Caco-2 (cell line): Measurements from ENCODE around the gene KRTAP4-3. TPM values are rescaled to one million over a fixed set of nuclear protein-coding genes. Genes with fewer than 3 reads are reported as not detected.
"Not testable (repeated sequence)": the region's sequence is repeated elsewhere in the genome, so short reads cannot be mapped to it uniquely, and the experiment has no call there.

ENCODE experiments used
- BruUV-seq: library from RNA; stranded (reverse); fragments of 400-500 nt; replicated peaks from 2 replicates; lab custom pipeline; 2021; lab: Mats Ljungman, UMichigan
- CTCF ChIA-PET: fragments of 300-600 bp; sonication (Branson Sonifier 250); formaldehyde crosslinking; loops from one replicate; lab custom pipeline; 2022; ENCODE audit warnings: antibody characterized with exemption; lab: Charles Lee
- POLR2A ChIA-PET: fragments of 300-600 bp; sonication (Branson Sonifier 250); formaldehyde crosslinking; loops from one replicate; lab custom pipeline; 2022; ENCODE audit warnings: antibody characterized with exemption; lab: Charles Lee
- DNase-seq, 2 experiments: peaks; one replicate each; pipeline versions ENCODE4 v3.0.0 to v3.0.0-alpha.2; 2020 to 2022
- H3K27me3 ChIP-seq: replicated peaks from 2 replicates; pipeline ENCODE4 v1.6.0; 2011; ENCODE audit warnings: low read length; ENCODE audit not compliant: control insufficient read depth, insufficient read depth
- H3K36me3 ChIP-seq: 2 replicates; pipeline ENCODE4 v1.5.1; 2011; ENCODE audit warnings: low read length; ENCODE audit not compliant: control insufficient read depth, insufficient read depth
- H3K4me1 ChIP-seq: fragments of 250-450 bp; sonication (Bioruptor Pico); 2 replicates; pipeline ENCODE4 v1.5.1; 2020; ENCODE audit warnings: mild to moderate bottlenecking
- H3K4me3 ChIP-seq: 2 replicates; pipeline ENCODE4 v1.5.1; 2011; ENCODE audit warnings: low read depth, mild to moderate bottlenecking, control low read depth, low read length
- H3K9me3 ChIP-seq: fragments of 250-450 bp; sonication (Bioruptor Pico); 2 replicates; pipeline ENCODE4 v1.5.1; 2020; ENCODE audit warnings: mild to moderate bottlenecking, moderate library complexity
- H3K27ac Mint-ChIP-seq: one replicate; pipeline ENCODE4 v1.8.0; 2022; ENCODE audit warnings: mixed read lengths; ENCODE audit not compliant: unreplicated experiment
- H3K27me3 Mint-ChIP-seq: one replicate; pipeline ENCODE4 v1.8.0; 2022; ENCODE audit warnings: mixed read lengths; ENCODE audit not compliant: insufficient read depth, unreplicated experiment
- H3K36me3 Mint-ChIP-seq: one replicate; pipeline ENCODE4 v1.8.0; 2022; ENCODE audit warnings: mild to moderate bottlenecking, mixed read lengths; ENCODE audit not compliant: insufficient read depth, unreplicated experiment
- H3K4me1 Mint-ChIP-seq: one replicate; pipeline ENCODE4 v1.8.0; 2022; ENCODE audit warnings: low read depth, mixed read lengths; ENCODE audit not compliant: unreplicated experiment
- H3K4me3 Mint-ChIP-seq: one replicate; pipeline ENCODE4 v1.8.0; 2022; ENCODE audit warnings: mild to moderate bottlenecking, moderate library complexity, mixed read lengths; ENCODE audit not compliant: unreplicated experiment
- H3K9me3 Mint-ChIP-seq: one replicate; pipeline ENCODE4 v1.8.0; 2022; ENCODE audit warnings: mixed read lengths; ENCODE audit not compliant: unreplicated experiment
- intact Hi-C: fragments of 100-400 bp; cut with micrococcal nuclease; formaldehyde crosslinking; loops from one replicate; pipeline ENCODE4 v1.10.0; 2022; ENCODE audit not compliant: unreplicated experiment
- total RNA-seq: library from RNA; stranded (reverse); gene quantifications from 2 replicates; pipeline ENCODE4 v1.2.3, GENCODE V29; 2022
- TF ChIP-seq, protein P1 (sequence below), 2 experiments: fragments of 200-600 bp in 1 of 2; IDR thresholded peaks; 1 replicate in 1 of 2; 2 replicates in 1 of 2; pipeline versions ENCODE4 v1.5.1 to v1.8.0; 2011 to 2022; ENCODE audit warnings: antibody characterized with exemption in 1 of 2, control low read depth in 1 of 2, inconsistent platforms in 1 of 2, low read depth in 1 of 2, low read length in 1 of 2, mild to moderate bottlenecking in 1 of 2, moderate library complexity in 1 of 2; ENCODE audit not compliant: insufficient read depth in 1 of 2, severe bottlenecking in 1 of 2, unreplicated experiment in 1 of 2

KRTAP4-3 gene
- total RNA-seq, 1 experiment from 2014 or later: not detected

DNA sequence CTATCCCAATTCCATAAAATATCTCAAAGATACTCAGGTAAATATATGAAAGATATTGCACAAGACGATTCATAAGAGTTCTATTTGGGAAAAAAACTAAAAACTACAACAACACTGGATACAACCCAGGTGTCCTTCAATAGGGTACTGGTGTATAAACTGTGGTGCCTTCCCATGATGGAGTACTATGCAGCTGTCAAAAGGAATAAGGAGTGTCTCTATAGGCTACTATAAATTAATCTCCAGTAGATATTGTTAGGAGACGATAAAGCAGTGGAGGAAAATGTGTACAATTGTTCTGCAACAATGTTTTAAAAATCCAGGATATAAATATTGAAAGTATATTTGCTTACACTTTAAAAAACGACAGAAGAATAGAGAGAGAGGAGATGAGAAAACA, 41.6 kb downstream of the KRTAP4-3 start:
- no peaks in the 10 kb centered on the region for H3K27me3 ChIP-seq
- ChIA-PET POLR2A (no interaction called here), CTCF (no interaction called here)
- H3K4me3 Mint-ChIP-seq: no peak overlapping the region
- no peaks in the 10 kb centered on the region for H3K4me1 ChIP-seq
- no TSS peak for BruUV-seq
- H3K4me1 Mint-ChIP-seq: no peaks in the 10 kb centered on the region
- H3K27ac Mint-ChIP-seq: no peak overlapping the region
- H3K36me3 ChIP-seq: no peaks in the 10 kb centered on the region
- H3K4me3 ChIP-seq: no peak overlapping the region
- no peaks in the 10 kb centered on the region for H3K9me3 ChIP-seq
- no peaks in the 10 kb centered on the region for H3K27me3 Mint-ChIP-seq
- intact Hi-C loops: no loop called here
- H3K36me3 Mint-ChIP-seq: no peaks in the 10 kb centered on the region
- TF ChIP-seq, protein P1, sequence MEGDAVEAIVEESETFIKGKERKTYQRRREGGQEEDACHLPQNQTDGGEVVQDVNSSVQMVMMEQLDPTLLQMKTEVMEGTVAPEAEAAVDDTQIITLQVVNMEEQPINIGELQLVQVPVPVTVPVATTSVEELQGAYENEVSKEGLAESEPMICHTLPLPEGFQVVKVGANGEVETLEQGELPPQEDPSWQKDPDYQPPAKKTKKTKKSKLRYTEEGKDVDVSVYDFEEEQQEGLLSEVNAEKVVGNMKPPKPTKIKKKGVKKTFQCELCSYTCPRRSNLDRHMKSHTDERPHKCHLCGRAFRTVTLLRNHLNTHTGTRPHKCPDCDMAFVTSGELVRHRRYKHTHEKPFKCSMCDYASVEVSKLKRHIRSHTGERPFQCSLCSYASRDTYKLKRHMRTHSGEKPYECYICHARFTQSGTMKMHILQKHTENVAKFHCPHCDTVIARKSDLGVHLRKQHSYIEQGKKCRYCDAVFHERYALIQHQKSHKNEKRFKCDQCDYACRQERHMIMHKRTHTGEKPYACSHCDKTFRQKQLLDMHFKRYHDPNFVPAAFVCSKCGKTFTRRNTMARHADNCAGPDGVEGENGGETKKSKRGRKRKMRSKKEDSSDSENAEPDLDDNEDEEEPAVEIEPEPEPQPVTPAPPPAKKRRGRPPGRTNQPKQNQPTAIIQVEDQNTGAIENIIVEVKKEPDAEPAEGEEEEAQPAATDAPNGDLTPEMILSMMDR (IDR thresholded peaks at IDR 0.05; ENCODE audit: insufficient read depth in 1 of 2, low read depth in 1 of 2, low read length in 1 of 2, severe bottlenecking in 1 of 2, unreplicated experiment in 1 of 2): no peak
- H3K9me3 Mint-ChIP-seq: peaks cover 12% of the 10 kb centered on the region
- no peak for DNase-seq

DNA sequence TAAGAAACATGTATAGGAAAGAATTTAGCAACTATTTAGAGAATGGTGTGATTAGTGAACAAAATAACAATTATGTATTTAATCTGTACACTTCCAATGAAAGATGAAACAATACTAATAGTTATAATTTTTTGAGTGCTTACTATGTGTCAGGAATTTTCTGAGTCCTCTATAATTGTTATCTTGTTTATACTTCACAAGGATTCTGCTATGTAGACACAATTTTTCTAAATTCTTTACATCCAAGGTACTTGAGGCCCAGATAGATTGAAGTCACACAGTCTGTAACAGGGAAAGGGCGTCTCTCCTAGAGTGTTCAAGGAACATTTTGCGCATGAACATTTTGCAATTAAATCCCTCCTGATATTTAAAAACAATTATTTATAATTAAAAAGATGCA, 43.0 kb downstream of the KRTAP4-3 start:
- Mint-ChIP-seq H3K4me3 (no peak overlapping the region), H3K36me3 (no peaks in the 10 kb centered on the region), H3K27me3 (no peaks in the 10 kb centered on the region), H3K9me3 (peaks cover 4% of the 10 kb centered on the region), H3K4me1 (no peaks in the 10 kb centered on the region), H3K27ac (no peak overlapping the region)
- TF ChIP-seq, protein P1 (IDR thresholded peaks at IDR 0.05; ENCODE audit: insufficient read depth in 1 of 2, low read depth in 1 of 2, low read length in 1 of 2, severe bottlenecking in 1 of 2, unreplicated experiment in 1 of 2): no peak
- Histone ChIP-seq H3K9me3 (no peaks in the 10 kb centered on the region), H3K4me1 (no peaks in the 10 kb centered on the region), H3K4me3 (no peak overlapping the region), H3K27me3 (no peaks in the 10 kb centered on the region), H3K36me3 (no peaks in the 10 kb centered on the region)
- DNase-seq: no peak
- POLR2A ChIA-PET: no interaction called here
- CTCF ChIA-PET: no interaction called here
- intact Hi-C loops: no loop called here
- BruUV-seq: no TSS peak

DNA sequence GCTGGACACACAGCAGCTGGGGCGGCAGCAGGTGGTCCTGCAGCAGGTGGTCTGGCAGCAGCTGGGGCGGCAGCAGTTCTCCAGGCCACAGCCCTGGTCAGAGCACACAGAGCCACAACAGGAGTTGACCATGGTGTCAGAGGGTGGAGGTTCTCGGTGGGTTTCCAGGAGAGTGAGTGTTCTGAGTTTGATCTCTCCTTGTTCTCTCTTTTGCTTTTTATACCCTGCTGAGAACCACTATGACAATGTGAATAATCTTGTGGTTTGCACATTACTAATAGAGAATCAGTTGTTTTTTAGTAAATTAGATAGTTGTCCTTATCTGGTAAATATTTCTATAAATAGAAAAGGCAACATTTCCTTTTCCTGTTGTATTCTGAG, 44.0 kb downstream of the KRTAP4-3 start, which contains the start of gene KRTAP4-12:
Gene KRTAP4-12, minus strand, starts transcription at position 192 of the 381 bp plus-strand sequence. Its CDS starts 60 bp downstream, at position 132.
- H3K27ac Mint-ChIP-seq, BruUV-seq, H3K27me3 Mint-ChIP-seq, H3K4me1 ChIP-seq, H3K4me3 ChIP-seq, intact Hi-C loops, POLR2A ChIA-PET, H3K4me3 Mint-ChIP-seq, H3K27me3 ChIP-seq, H3K4me1 Mint-ChIP-seq, CTCF ChIA-PET, H3K9me3 Mint-ChIP-seq, H3K9me3 ChIP-seq, H3K36me3 ChIP-seq, DNase-seq, H3K36me3 Mint-ChIP-seq: not testable (repeated sequence)

DNA sequence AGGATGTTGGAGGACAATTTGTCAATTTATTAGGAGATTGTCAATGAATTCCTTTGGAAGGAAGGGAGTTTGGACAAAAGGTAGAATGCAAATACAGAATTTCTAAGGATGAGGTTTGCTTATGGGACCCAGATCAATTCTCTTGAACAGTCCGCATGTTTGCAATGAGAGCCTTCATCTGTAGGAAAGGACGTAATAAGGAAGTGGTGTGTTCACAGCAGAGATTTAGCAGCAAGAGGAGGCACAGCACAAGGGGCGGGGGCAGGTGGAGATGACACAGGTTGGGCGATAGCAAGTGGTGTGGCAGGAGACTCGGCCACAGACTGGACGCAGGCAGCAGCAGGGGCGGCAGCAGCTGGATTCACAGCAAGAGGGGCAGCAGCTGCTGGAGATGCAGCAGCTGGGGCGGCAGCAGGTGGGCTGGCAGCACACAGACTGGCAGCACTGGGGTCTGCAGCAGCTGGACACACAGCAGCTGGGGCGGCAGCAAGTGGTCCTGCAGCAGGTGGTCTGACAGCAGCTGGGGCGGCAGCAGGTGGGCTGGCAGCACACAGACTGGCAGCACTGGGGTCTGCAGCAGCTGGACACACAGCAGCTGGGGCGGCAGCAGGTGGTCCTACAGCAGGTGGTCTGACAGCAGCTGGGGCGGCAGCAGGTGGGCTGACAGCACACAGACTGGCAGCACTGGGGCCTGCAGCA, 44.6 kb downstream of the KRTAP4-3 start:
- H3K27me3 ChIP-seq, BruUV-seq, H3K27me3 Mint-ChIP-seq, POLR2A ChIA-PET, H3K27ac Mint-ChIP-seq, DNase-seq, H3K36me3 Mint-ChIP-seq, intact Hi-C loops, H3K4me3 ChIP-seq, H3K9me3 Mint-ChIP-seq, H3K4me1 ChIP-seq, CTCF ChIA-PET, H3K9me3 ChIP-seq, H3K4me1 Mint-ChIP-seq, H3K4me3 Mint-ChIP-seq, H3K36me3 ChIP-seq: not testable (repeated sequence)
